GM23248 (cell line): ENCODE results near the gene FAM162B. TPM values are rescaled to one million over a fixed set of nuclear protein-coding genes. Genes with fewer than 3 reads are reported as not detected.
"Not testable (repeated sequence)": the region's sequence is repeated elsewhere in the genome, so short reads cannot be mapped to it uniquely, and the experiment has no call there.

Experiments used
- DNase-seq: peaks from one replicate; pipeline ENCODE4 v3.0.0-alpha.2; 2015
- H2AFZ ChIP-seq: fragments of 200-600 bp; sonication (generic); 2 replicates; pipeline ENCODE4 v1.6.1; 2016; ENCODE audit warnings: antibody characterized with exemption
- H3F3A ChIP-seq: fragments of 200-600 bp; sonication (generic); 2 replicates; pipeline ENCODE4 v1.6.1; 2016; ENCODE audit warnings: mild to moderate bottlenecking, antibody characterized with exemption, mixed run types; ENCODE audit not compliant: insufficient read depth
- H3K27ac ChIP-seq: fragments of 200-600 bp; sonication (generic); 2 replicates; pipeline ENCODE4 v1.5.1; 2016; ENCODE audit warnings: mild to moderate bottlenecking
- H3K27me3 ChIP-seq: fragments of 200-600 bp; sonication (generic); replicated peaks from 2 replicates; pipeline ENCODE4 v1.6.1; 2016; ENCODE audit warnings: mild to moderate bottlenecking; ENCODE audit not compliant: insufficient read depth
- H3K36me3 ChIP-seq: fragments of 200-600 bp; sonication (generic); 2 replicates; pipeline ENCODE4 v1.6.1; 2016; ENCODE audit warnings: low read depth, mild to moderate bottlenecking
- H3K4me1 ChIP-seq: fragments of 200-600 bp; sonication (generic); 2 replicates; pipeline ENCODE4 v1.6.1; 2016; ENCODE audit warnings: mild to moderate bottlenecking; ENCODE audit not compliant: insufficient read depth
- H3K4me2 ChIP-seq: fragments of 200-600 bp; sonication (generic); one replicate; pipeline ENCODE4 v1.6.1; 2016; ENCODE audit warnings: mild to moderate bottlenecking; ENCODE audit not compliant: unreplicated experiment
- H3K4me3 ChIP-seq: fragments of 200-600 bp; sonication (generic); 2 replicates; pipeline ENCODE4 v1.5.1; 2016; ENCODE audit warnings: mild to moderate bottlenecking
- H3K79me2 ChIP-seq: fragments of 200-600 bp; sonication (generic); 2 replicates; pipeline ENCODE4 v1.6.1; 2016; ENCODE audit warnings: mild to moderate bottlenecking; ENCODE audit not compliant: insufficient read depth
- H3K9ac ChIP-seq: fragments of 200-600 bp; sonication (generic); 2 replicates; pipeline ENCODE4 v1.6.1; 2016; ENCODE audit warnings: mild to moderate bottlenecking
- H3K9me2 ChIP-seq: fragments of 200-600 bp; sonication (generic); 2 replicates; pipeline ENCODE4 v1.6.1; 2016; ENCODE audit warnings: mixed run types, mild to moderate bottlenecking, moderate library complexity; ENCODE audit not compliant: insufficient read depth
- H3K9me3 ChIP-seq: fragments of 200-600 bp; sonication (generic); one replicate; pipeline ENCODE4 v1.6.1; 2017; ENCODE audit warnings: low read depth
- H4K20me1 ChIP-seq: fragments of 200-600 bp; sonication (generic); 2 replicates; pipeline ENCODE4 v1.6.0; 2016; ENCODE audit not compliant: insufficient read depth
- EZH2 ChIP-seq: fragments of 200-600 bp; sonication (generic); IDR thresholded peaks from 2 replicates; pipeline ENCODE4 v1.6.1; 2018; ENCODE audit warnings: antibody characterized with exemption, mild to moderate bottlenecking; ENCODE audit not compliant: insufficient read depth, poor library complexity, severe bottlenecking
- EZH2phosphoT487 ChIP-seq: fragments of 200-600 bp; sonication (generic); IDR thresholded peaks from 2 replicates; pipeline ENCODE4 v1.6.1; 2018; ENCODE audit warnings: antibody characterized with exemption, moderate library complexity, mild to moderate bottlenecking, low read depth; ENCODE audit not compliant: insufficient read depth
- WGBS, 2 experiments: methylation state at CpG; one replicate each; pipeline ENCODE4 v1.1.6; 2015 to 2017; ENCODE audit warnings: low lambda C conversion rate in 2 of 2, low coverage in 1 of 2; ENCODE audit errors: missing lambda C conversion rate in 2 of 2; 5-methylcytosine and 5-hydroxymethylcytosine counted together
- in situ Hi-C: fragments of 300-500 bp; cut with MboI; formaldehyde crosslinking; loops from 2 replicates; pipeline ENCODE4 v1.15.0; 2020
- polyA plus RNA-seq: library from polyadenylated mRNA; unstranded; fragments of >200 nt; fragmentation: Nextera tagmentation; extraction: Ambion mirVana; gene quantifications from 2 replicates; pipeline ENCODE4 v1.2.1, GENCODE V29; 2016
- total RNA-seq: library from RNA; depleted of rRNA; stranded (reverse); fragments of >200 nt; shearing (Covaris generic); gene quantifications from 2 replicates; pipeline ENCODE4 v1.2.3, GENCODE V29; 2014; rRNA removed

Gene FAM162B
- total and polyA plus RNA-seq, 2 experiments from 2014 or later = not detected

DNA sequence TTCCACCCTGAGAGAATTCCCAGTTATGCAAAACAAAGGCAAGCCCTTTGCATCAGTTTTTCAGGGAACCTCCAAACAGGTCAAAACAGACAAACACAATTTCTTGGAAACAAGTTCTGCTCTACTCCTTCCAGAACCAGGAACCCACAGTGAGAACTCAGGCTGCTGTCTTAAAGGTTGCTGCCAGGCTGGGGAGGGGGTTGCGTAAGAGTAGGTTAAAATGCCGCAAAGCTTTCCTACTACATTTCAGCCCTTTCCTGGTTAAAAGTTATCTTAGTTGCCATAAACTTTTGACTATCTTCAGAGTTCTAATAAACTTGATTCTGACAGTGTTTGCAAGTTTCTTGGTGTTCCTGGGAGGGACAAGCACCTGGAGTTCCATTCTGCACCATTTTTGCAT is 50.8 kb downstream of the FAM162B start:
- H3K4me1 ChIP-seq = no peaks in the 10 kb centered on the region
- no peak for TF ChIP-seq EZH2
- no peak for DNase-seq
- no peak overlapping the region for H3K4me2 ChIP-seq
- in situ Hi-C loops = no loop called here
- no peaks in the 10 kb centered on the region for H3K9me2 ChIP-seq
- H2AFZ ChIP-seq = no peak overlapping the region
- peaks cover 14% of the 10 kb centered on the region; the same call in 1 of the 2 replicates for H3K36me3 ChIP-seq
- no peak overlapping the region for H3K4me3 ChIP-seq
- no peaks in the 10 kb centered on the region for H4K20me1 ChIP-seq
- no peaks in the 10 kb centered on the region for H3K9me3 ChIP-seq
- 97 to 100% methylated on average over 2 of the region's 2 CpGs for WGBS, 2 experiments
- H3K79me2 ChIP-seq = no peaks in the 10 kb centered on the region
- H3K27ac ChIP-seq = no peak overlapping the region
- no peak overlapping the region for H3K9ac ChIP-seq
- H3F3A ChIP-seq = no peaks in the 10 kb centered on the region
- H3K27me3 ChIP-seq = no peaks in the 10 kb centered on the region

DNA sequence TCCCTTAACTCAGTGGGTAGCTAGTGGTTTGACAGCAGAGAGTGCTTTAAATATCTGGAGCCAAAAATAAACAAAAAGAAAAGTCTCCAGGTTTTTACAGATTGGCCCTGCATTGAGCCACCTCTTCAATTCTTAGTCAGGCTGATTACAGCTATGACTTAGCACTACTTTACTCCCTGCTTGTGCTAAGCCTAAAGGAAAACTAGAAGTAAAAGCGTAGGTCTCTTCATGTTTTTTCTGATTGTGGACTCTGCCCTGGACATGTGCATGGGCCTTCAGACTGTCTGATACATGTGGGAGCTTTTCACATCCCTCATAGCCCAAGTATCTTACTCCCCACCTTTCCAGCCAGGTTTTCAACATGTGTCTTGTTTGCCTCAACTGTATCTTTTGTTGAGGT is 51.2 kb downstream of the FAM162B start:
- Histone ChIP-seq H3K27ac (no peak overlapping the region), H3K9ac (no peak overlapping the region), H3K27me3 (no peaks in the 10 kb centered on the region), H4K20me1 (no peaks in the 10 kb centered on the region), H2AFZ (no peak overlapping the region), H3K4me2 (no peak overlapping the region), H3K79me2 (no peaks in the 10 kb centered on the region), H3F3A (no peaks in the 10 kb centered on the region), H3K4me1 (no peaks in the 10 kb centered on the region), H3K9me3 (no peaks in the 10 kb centered on the region), H3K4me3 (no peak overlapping the region), H3K9me2 (no peaks in the 10 kb centered on the region), H3K36me3 (peaks cover 14% of the 10 kb centered on the region; the same call in 1 of the 2 replicates)
- no peak for DNase-seq
- TF ChIP-seq EZH2phosphoT487 (no peak), EZH2 (no peak)
- in situ Hi-C loops = no loop called here
- 82 to 93% methylated on average over 1 of the region's 1 CpG for WGBS, 2 experiments

DNA sequence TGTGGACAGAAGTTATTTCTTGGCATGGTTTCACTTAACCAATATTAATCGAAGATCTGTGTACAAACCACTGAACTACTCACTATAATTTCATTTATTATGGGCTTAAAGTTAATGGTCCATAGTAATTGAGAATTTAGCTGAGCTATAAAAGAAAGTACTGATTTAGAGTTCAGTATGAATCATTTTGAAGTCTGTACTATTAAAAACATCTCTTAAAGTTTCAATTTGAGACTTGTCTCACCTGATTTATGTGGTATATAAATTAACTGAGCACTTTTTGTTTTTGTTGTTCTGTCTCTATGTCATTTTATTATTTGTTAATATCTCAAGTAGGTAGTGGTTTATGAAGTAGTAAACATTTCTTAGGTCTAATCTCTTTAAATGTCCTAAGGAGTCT is 59.6 kb downstream of the FAM162B start:
- no peaks in the 10 kb centered on the region for H4K20me1 ChIP-seq
- no peaks in the 10 kb centered on the region for H3K27me3 ChIP-seq
- no peak overlapping the region for H3K9ac ChIP-seq
- H3K4me2 ChIP-seq = no peak overlapping the region
- H2AFZ ChIP-seq = no peak overlapping the region
- H3K36me3 ChIP-seq = peaks cover 24% of the 10 kb centered on the region; the same call in 1 of the 2 replicates
- no peaks in the 10 kb centered on the region for H3K9me2 ChIP-seq
- H3K4me3 ChIP-seq = no peak overlapping the region
- no peaks in the 10 kb centered on the region for H3K79me2 ChIP-seq
- no peak for DNase-seq
- TF ChIP-seq EZH2phosphoT487 = no peak
- TF ChIP-seq EZH2 = no peak
- H3K27ac ChIP-seq = no peak overlapping the region
- in situ Hi-C loops = no loop called here
- WGBS, 2 experiments = 93 to 94% methylated on average over 1 of the region's 1 CpG
- H3F3A ChIP-seq = no peaks in the 10 kb centered on the region
- H3K4me1 ChIP-seq = no peaks in the 10 kb centered on the region
- H3K9me3 ChIP-seq = no peaks in the 10 kb centered on the region

DNA sequence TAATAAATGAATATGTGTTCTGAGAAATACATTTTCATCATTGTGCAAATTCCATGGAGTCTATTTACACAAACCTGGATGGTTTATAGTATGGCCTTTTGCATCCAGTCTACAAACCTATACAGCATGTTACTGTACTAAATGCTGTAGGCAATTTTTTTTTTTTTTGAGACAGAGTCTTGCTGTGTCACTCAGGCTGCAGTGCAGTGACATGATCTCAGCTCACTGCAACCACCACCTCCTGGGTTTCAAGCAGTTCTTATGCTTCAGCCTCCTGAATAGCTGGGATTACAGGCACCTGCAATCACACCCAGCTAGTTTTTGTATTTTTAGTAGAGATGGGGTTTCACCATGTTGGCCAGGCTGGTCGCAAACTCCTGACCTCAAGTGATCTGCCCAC is 61.6 kb downstream of the FAM162B start:
- in situ Hi-C loops, H3K4me2 ChIP-seq, H3K27ac ChIP-seq, DNase-seq, H3K9ac ChIP-seq, H3K4me1 ChIP-seq, H3K9me2 ChIP-seq, H3F3A ChIP-seq, H2AFZ ChIP-seq, H3K79me2 ChIP-seq, H3K4me3 ChIP-seq, H4K20me1 ChIP-seq, H3K9me3 ChIP-seq, H3K27me3 ChIP-seq: not testable (repeated sequence)
- peaks cover 24% of the 10 kb centered on the region; the same call in 1 of the 2 replicates for H3K36me3 ChIP-seq
- WGBS, 2 experiments = 100% methylated on average over 1 of the region's 1 CpG

Other genes with a start within 250 kb of the FAM162B start
- gene TRAPPC3L, start 220.0 kb downstream of the FAM162B start, total RNA-seq = 1.4 TPM in 1 of 2 replicates, not detected in the other
- gene TRAPPC3L, start 220.0 kb downstream of the FAM162B start, polyA plus RNA-seq = 0.30 TPM in 1 of 2 replicates, not detected in the other
- gene CALHM4, start 212.0 kb downstream of the FAM162B start, total RNA-seq = not detected in 2 replicates
- not detected in 2 replicates for gene CALHM4, start 212.0 kb downstream of the FAM162B start, polyA plus RNA-seq
- gene RWDD1, start 194.2 kb downstream of the FAM162B start, total RNA-seq = 37.7 and 46.0 TPM in 2 replicates
- 102 and 112 TPM in 2 replicates for gene RWDD1, start 194.2 kb downstream of the FAM162B start, polyA plus RNA-seq
- gene RSPH4A, start 149.2 kb downstream of the FAM162B start, total RNA-seq = 1.0 TPM in 1 of 2 replicates, not detected in the other
- 0.15 TPM in 1 of 2 replicates, not detected in the other for gene RSPH4A, start 149.2 kb downstream of the FAM162B start, polyA plus RNA-seq
- gene ZUP1, start 97.0 kb downstream of the FAM162B start, total RNA-seq = 11.9 and 15.5 TPM in 2 replicates
- 9.5 and 9.8 TPM in 2 replicates for gene ZUP1, start 97.0 kb downstream of the FAM162B start, polyA plus RNA-seq
- gene KPNA5, start 84.5 kb downstream of the FAM162B start, total RNA-seq = 3.4 and 6.3 TPM in 2 replicates
- 2.4 and 2.9 TPM in 2 replicates for gene KPNA5, start 84.5 kb downstream of the FAM162B start, polyA plus RNA-seq
- not detected in 2 replicates for gene GPRC6A, start 63.4 kb upstream of the FAM162B start, total RNA-seq
- not detected in 2 replicates for gene GPRC6A, start 63.4 kb upstream of the FAM162B start, polyA plus RNA-seq
- gene RFX6, start 111.5 kb upstream of the FAM162B start, total RNA-seq = not detected in 2 replicates
- not detected in 2 replicates for gene RFX6, start 111.5 kb upstream of the FAM162B start, polyA plus RNA-seq